Smooth muscle cell (in vitro differentiated cells): ENCODE results near the gene AK1. TPM values are rescaled to one million over a fixed set of nuclear protein-coding genes. Genes with fewer than 3 reads are reported as not detected.

Source experiments
- DNase-seq: peaks from one replicate; lab custom pipeline; 2025; ENCODE audit not compliant: unreplicated experiment; lab: John Stamatoyannopoulos, UW
- H2AFZ ChIP-seq: fragments of 200-600 bp; sonication (generic); 2 replicates; pipeline ENCODE4 v1.6.0; 2016; ENCODE audit warnings: antibody characterized with exemption, low read depth, mild to moderate bottlenecking
- H3F3A ChIP-seq: fragments of 200-600 bp; sonication (generic); 2 replicates; pipeline ENCODE4 v1.6.0; 2017; ENCODE audit warnings: antibody characterized with exemption, low read depth
- H3K27ac ChIP-seq: fragments of 200-600 bp; sonication (generic); 2 replicates; pipeline ENCODE4 v1.5.1; 2016; ENCODE audit warnings: low read depth, mild to moderate bottlenecking
- H3K27me3 ChIP-seq: fragments of 200-600 bp; sonication (generic); 2 replicates; pipeline ENCODE4 v1.6.1; 2016; ENCODE audit warnings: low read depth, mild to moderate bottlenecking
- H3K36me3 ChIP-seq: fragments of 200-600 bp; sonication (generic); 2 replicates; pipeline ENCODE4 v1.5.1; 2016; ENCODE audit warnings: low read depth
- H3K4me1 ChIP-seq: fragments of 200-600 bp; sonication (generic); 2 replicates; pipeline ENCODE4 v1.5.1; 2016; ENCODE audit warnings: low read depth
- H3K4me2 ChIP-seq: fragments of 200-600 bp; sonication (generic); 2 replicates; pipeline ENCODE4 v1.6.0; 2016; ENCODE audit warnings: mild to moderate bottlenecking
- H3K4me3 ChIP-seq: fragments of 200-600 bp; sonication (generic); 2 replicates; pipeline ENCODE4 v1.5.1; 2016; ENCODE audit warnings: mild to moderate bottlenecking
- H3K79me2 ChIP-seq: fragments of 200-600 bp; sonication (generic); 2 replicates; pipeline ENCODE4 v1.6.0; 2016; ENCODE audit warnings: low read depth, mild to moderate bottlenecking
- H3K9ac ChIP-seq: fragments of 200-600 bp; sonication (generic); 2 replicates; pipeline ENCODE4 v1.6.0; 2016; ENCODE audit warnings: low read depth
- H3K9me3 ChIP-seq: fragments of 200-600 bp; sonication (generic); replicated peaks from 2 replicates; pipeline ENCODE4 v1.5.1; 2016; ENCODE audit warnings: low read depth
- H4K20me1 ChIP-seq: fragments of 200-600 bp; sonication (generic); 2 replicates; pipeline ENCODE4 v1.6.0; 2016; ENCODE audit warnings: low read depth
- WGBS: methylation state at CpG from one replicate; pipeline ENCODE4 v1.1.7; 2016; ENCODE audit warnings: low lambda C conversion rate; 5-methylcytosine and 5-hydroxymethylcytosine counted together
- polyA plus RNA-seq: library from polyadenylated mRNA; unstranded; fragments of >200 nt; fragmentation: Nextera tagmentation; extraction: Ambion mirVana; gene quantifications from 2 replicates; pipeline ENCODE4 v1.2.1, GENCODE V29; 2016
- total RNA-seq: library from RNA; depleted of rRNA; stranded (reverse); fragments of >200 nt; gene quantifications from 2 replicates; pipeline ENCODE4 v1.2.3, GENCODE V29; 2014
- TF ChIP-seq, protein P1 (sequence below): fragments of 200-600 bp; sonication (generic); IDR thresholded peaks from 2 replicates; pipeline ENCODE4 v1.5.1; 2017; ENCODE audit warnings: borderline replicate concordance, mild to moderate bottlenecking, antibody characterized with exemption; ENCODE audit not compliant: insufficient read depth, poor library complexity, severe bottlenecking

AK1 gene
- total and polyA plus RNA-seq, 2 experiments from 2014 or later: 52.4 to 97.8 TPM

DNA sequence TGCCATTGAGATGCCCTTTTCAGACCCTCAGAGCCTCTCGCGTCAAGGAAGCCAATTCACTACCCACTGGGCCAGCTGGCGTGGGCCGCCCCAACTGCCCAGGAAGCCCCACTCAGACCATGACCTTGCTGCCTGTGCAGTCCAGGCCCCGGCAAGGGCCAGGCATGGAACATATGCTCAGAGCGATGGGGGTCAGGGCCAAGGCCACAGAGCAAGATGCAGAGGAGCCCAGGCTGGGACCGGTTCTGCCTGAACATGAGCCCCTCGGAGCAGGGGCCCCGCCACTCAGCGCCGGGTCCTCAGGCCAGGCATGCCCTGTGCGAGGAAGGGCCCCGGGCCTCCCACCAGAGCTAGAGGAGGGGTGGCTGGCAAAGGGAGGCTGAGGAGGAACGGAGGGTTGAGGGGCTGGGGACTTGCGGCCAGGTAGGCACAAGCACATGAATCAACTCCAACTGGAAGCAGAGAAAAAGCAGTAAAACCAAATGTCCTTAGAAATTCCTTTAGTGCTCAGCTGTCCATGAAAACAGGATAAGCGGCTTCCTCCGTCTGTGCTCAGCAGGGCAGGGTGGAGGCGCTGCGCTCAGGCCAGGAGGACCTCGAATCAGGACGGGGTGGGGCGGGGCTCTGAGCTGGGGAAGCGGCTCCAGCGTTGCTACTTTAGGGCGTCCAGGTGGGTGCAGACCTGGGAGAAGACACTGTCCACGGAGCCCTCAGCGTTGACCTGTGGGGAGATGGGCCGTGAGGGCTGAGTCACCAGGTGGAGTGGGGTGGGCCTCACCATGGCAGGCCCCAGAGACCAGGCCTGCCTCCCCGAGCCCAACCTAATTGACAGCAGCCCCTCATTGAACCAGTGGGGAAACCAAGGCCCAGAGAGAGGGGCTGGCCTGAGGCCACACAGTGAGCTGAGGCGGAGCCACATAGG, 9.9 kb downstream of the AK1 start:
- 90% methylated on average over 29 of the region's 30 CpGs for WGBS
- Histone ChIP-seq H3F3A (no peaks in the 10 kb centered on the region), H3K4me2 (no peak overlapping the region), H3K27ac (no peak overlapping the region), H3K79me2 (no peaks in the 10 kb centered on the region), H4K20me1 (no peaks in the 10 kb centered on the region), H3K36me3 (no peaks in the 10 kb centered on the region), H3K27me3 (no peaks in the 10 kb centered on the region), H3K4me1 (no peaks in the 10 kb centered on the region), H3K9ac (no peak overlapping the region), H3K4me3 (no peak overlapping the region), H3K9me3 (no peaks in the 10 kb centered on the region), H2AFZ (no peak overlapping the region)
- TF ChIP-seq, protein P1, sequence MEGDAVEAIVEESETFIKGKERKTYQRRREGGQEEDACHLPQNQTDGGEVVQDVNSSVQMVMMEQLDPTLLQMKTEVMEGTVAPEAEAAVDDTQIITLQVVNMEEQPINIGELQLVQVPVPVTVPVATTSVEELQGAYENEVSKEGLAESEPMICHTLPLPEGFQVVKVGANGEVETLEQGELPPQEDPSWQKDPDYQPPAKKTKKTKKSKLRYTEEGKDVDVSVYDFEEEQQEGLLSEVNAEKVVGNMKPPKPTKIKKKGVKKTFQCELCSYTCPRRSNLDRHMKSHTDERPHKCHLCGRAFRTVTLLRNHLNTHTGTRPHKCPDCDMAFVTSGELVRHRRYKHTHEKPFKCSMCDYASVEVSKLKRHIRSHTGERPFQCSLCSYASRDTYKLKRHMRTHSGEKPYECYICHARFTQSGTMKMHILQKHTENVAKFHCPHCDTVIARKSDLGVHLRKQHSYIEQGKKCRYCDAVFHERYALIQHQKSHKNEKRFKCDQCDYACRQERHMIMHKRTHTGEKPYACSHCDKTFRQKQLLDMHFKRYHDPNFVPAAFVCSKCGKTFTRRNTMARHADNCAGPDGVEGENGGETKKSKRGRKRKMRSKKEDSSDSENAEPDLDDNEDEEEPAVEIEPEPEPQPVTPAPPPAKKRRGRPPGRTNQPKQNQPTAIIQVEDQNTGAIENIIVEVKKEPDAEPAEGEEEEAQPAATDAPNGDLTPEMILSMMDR: no peak
- no peak for DNase-seq

DNA sequence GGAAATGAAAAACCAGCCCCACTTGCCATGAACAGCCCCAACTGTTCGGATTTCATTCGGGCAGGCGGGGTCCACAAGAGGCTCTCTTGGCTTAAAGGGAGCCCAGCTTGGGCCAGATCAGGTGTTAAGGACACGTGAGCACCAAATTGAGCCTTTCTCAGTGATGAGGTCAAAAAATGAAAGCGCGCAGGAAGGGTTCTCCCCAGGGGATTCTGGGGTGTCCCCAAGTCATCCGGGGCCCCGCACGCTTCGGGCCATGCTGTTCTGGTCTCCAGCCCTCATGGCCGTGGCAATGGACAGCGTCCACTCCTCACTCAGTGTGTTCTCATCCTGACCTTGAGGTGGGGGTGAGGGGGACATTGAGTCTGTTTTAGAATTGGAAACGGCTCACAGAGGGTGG, 10.9 kb downstream of the AK1 start:
- H3K9ac ChIP-seq: no peak overlapping the region
- H3F3A ChIP-seq: no peaks in the 10 kb centered on the region
- no peak overlapping the region for H3K4me3 ChIP-seq
- TF ChIP-seq, protein P1: no peak
- no peak for DNase-seq
- H3K27me3 ChIP-seq: no peaks in the 10 kb centered on the region
- 98% methylated on average over 13 of the region's 13 CpGs for WGBS
- no peak overlapping the region for H3K27ac ChIP-seq
- no peak overlapping the region for H2AFZ ChIP-seq
- H3K36me3 ChIP-seq: no peaks in the 10 kb centered on the region
- no peaks in the 10 kb centered on the region for H3K79me2 ChIP-seq
- H3K4me1 ChIP-seq: no peaks in the 10 kb centered on the region
- H3K4me2 ChIP-seq: no peak overlapping the region
- H3K9me3 ChIP-seq: no peaks in the 10 kb centered on the region
- no peaks in the 10 kb centered on the region for H4K20me1 ChIP-seq

DNA sequence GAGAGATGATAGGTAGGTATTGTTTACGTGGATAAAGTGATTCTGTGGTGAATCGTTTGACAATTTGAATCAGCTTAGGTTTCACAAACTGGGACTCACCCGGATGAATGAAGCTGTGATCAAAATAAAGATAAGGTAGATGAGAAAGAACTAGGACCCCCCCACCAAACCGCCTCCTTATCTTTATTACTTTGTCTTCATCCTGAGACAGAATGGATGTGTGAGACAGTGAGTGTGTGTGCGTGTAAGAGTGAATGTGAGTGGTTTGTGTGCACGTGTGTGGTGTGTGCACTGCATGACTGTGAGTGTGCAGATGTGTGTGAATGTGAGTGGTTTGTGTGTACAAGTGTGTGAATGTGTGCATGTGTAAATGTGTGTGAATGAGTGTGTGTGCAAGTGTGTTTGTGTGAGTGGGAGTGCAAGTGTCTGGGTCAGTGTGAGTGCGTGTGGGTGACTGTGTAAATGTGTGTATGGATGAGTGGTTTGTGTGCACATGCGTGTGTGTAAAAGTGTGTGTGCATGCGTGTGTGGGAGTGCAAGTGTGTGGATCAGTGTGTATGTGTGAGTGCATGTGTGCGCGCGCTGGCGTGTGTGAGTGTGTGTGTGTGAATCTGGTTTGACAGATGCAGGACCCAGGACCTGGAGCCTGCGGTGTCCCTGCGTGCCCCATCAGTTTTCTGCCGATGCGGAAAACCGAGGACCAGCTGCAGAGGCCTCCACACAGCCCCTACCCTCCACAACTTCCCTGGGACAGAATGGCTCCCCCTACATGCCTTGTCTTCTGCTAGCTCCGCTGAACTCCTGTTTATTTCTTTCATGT, 11.6 kb downstream of the AK1 start:
- Histone ChIP-seq H3K9ac (no peak overlapping the region), H3K27me3 (no peaks in the 10 kb centered on the region), H3F3A (no peaks in the 10 kb centered on the region), H3K27ac (no peak overlapping the region), H4K20me1 (no peaks in the 10 kb centered on the region), H3K36me3 (no peaks in the 10 kb centered on the region), H3K4me3 (no peak overlapping the region), H2AFZ (no peak overlapping the region), H3K4me1 (no peaks in the 10 kb centered on the region), H3K9me3 (no peaks in the 10 kb centered on the region), H3K4me2 (no peak overlapping the region), H3K79me2 (no peaks in the 10 kb centered on the region)
- WGBS: 67% methylated on average over 11 of the region's 19 CpGs
- TF ChIP-seq, protein P1: no peak
- DNase-seq: no peak
